GM21423 (cell line): Measurements from ENCODE around the gene SGMS1.
"Not testable (repeated sequence)": the region's sequence is repeated elsewhere in the genome, so short reads cannot be mapped to it uniquely, and the experiment has no call there.

Source experiments
- ATAC-seq: cut with Tn5 transposase; IDR thresholded peaks from one replicate; pipeline ENCODE4 v1.9.1; 2021; ENCODE audit warnings: mild to moderate bottlenecking, moderate library complexity; ENCODE audit not compliant: unreplicated experiment

Gene SGMS1

GRCh38 chr10:50431791-50432190 lies 192.0 kb downstream of the SGMS1 start:
- peak; percentile 84 for ATAC-seq

- no peak for ATAC-seq
These were observed 192.6 kb downstream of the SGMS1 start for GRCh38 chr10:50431133-50431532.

GRCh38 chr10:50426485-50426884 lies 197.3 kb downstream of the SGMS1 start:
- peak; percentile 71 for ATAC-seq

- not testable (repeated sequence) for ATAC-seq
These were observed 198.5 kb downstream of the SGMS1 start for GRCh38 chr10:50425215-50425614.

- ATAC-seq, result no peak
These were observed 200.3 kb downstream of the SGMS1 start for GRCh38 chr10:50423448-50423847.

GRCh38 chr10:50422259-50422658 lies 201.5 kb downstream of the SGMS1 start:
- no peak for ATAC-seq

GRCh38 chr10:50421026-50421719 lies 202.6 kb downstream of the SGMS1 start:
- peak; percentile 26 for ATAC-seq

GRCh38 chr10:50420196-50420595 lies 203.6 kb downstream of the SGMS1 start:
- ATAC-seq, result no peak

- no peak for ATAC-seq
These were observed 204.0 kb downstream of the SGMS1 start for GRCh38 chr10:50419756-50420155.

GRCh38 chr10:50419091-50419490 lies 204.7 kb downstream of the SGMS1 start:
- no peak for ATAC-seq

GRCh38 chr10:50417886-50418830 lies 205.6 kb downstream of the SGMS1 start:
- ATAC-seq, result peak; percentile 76

- ATAC-seq, result peak; percentile 10
These were observed 206.3 kb downstream of the SGMS1 start for GRCh38 chr10:50417486-50417885.

GRCh38 chr10:50416881-50417280 lies 206.9 kb downstream of the SGMS1 start:
- ATAC-seq, result no peak

GRCh38 chr10:50416181-50416824 lies 207.5 kb downstream of the SGMS1 start:
- ATAC-seq, result no peak

- ATAC-seq, result no peak
These were observed 208.5 kb downstream of the SGMS1 start for GRCh38 chr10:50415292-50415691.

GRCh38 chr10:50410066-50410811 lies 213.5 kb downstream of the SGMS1 start:
- no peak for ATAC-seq

GRCh38 chr10:50407076-50407801 lies 216.5 kb downstream of the SGMS1 start:
- ATAC-seq, result no peak

GRCh38 chr10:50406457-50407070 lies 217.2 kb downstream of the SGMS1 start:
- no peak for ATAC-seq

- ATAC-seq, result no peak
These were observed 218.0 kb downstream of the SGMS1 start for GRCh38 chr10:50405723-50406122.
